Measurements from ENCODE around the gene MSI1. TPM values are rescaled to one million over a fixed set of nuclear protein-coding genes. Genes with fewer than 3 reads are reported as not detected.

Gene MSI1
- total RNA-seq, 1 donor from 2014 or later: 229 TPM

- no peak overlapping the region for H3K4me3 Mint-ChIP-seq
- no peaks in the 10 kb centered on the region for H3K27me3 Mint-ChIP-seq (ENCODE audit: low read depth)
- H3K36me3 Mint-ChIP-seq (ENCODE audit: low read depth): no peaks in the 10 kb centered on the region
- no peak for DNase-seq (ENCODE audit: low read depth, low spot score)
- no peak for TF ChIP-seq CTCF (conservative IDR thresholded peaks at IDR 0.05)
- H3K4me1 Mint-ChIP-seq: peaks cover 11% of the 10 kb centered on the region
- H3K9me3 Mint-ChIP-seq: no peaks in the 10 kb centered on the region
- no peak overlapping the region for H3K27ac Mint-ChIP-seq (ENCODE audit: unreplicated experiment)
Measured at GRCh38 chr12:120381752-120382419, 12.9 kb upstream of the MSI1 start.

- peaks cover 17% of the 10 kb centered on the region for H3K4me1 Mint-ChIP-seq
- DNase-seq (ENCODE audit: low read depth, low spot score): no peak
- H3K27me3 Mint-ChIP-seq (ENCODE audit: low read depth): no peaks in the 10 kb centered on the region
- H3K4me3 Mint-ChIP-seq: no peak overlapping the region
- no peaks in the 10 kb centered on the region for H3K36me3 Mint-ChIP-seq (ENCODE audit: low read depth)
- H3K9me3 Mint-ChIP-seq: no peaks in the 10 kb centered on the region
- H3K27ac Mint-ChIP-seq (ENCODE audit: unreplicated experiment): no peak overlapping the region
- TF ChIP-seq CTCF (conservative IDR thresholded peaks at IDR 0.05): no peak
Measured at GRCh38 chr12:120378036-120378435, 9.1 kb upstream of the MSI1 start.

GRCh38 chr12:120377611-120378010, 8.6 kb upstream of the MSI1 start:
- no peaks in the 10 kb centered on the region for H3K9me3 Mint-ChIP-seq
- no peak overlapping the region for H3K4me3 Mint-ChIP-seq
- no peak for DNase-seq (ENCODE audit: low read depth, low spot score)
- peak overlapping the region; percentile 52 for H3K27ac Mint-ChIP-seq (ENCODE audit: unreplicated experiment)
- H3K36me3 Mint-ChIP-seq (ENCODE audit: low read depth): no peaks in the 10 kb centered on the region
- TF ChIP-seq CTCF (conservative IDR thresholded peaks at IDR 0.05): no peak
- no peaks in the 10 kb centered on the region for H3K27me3 Mint-ChIP-seq (ENCODE audit: low read depth)
- H3K4me1 Mint-ChIP-seq: peaks cover 17% of the 10 kb centered on the region

- Mint-ChIP-seq H3K27ac (ENCODE audit: unreplicated experiment) (no peak overlapping the region), H3K36me3 (ENCODE audit: low read depth) (no peaks in the 10 kb centered on the region), H3K27me3 (ENCODE audit: low read depth) (no peaks in the 10 kb centered on the region), H3K4me3 (no peak overlapping the region), H3K4me1 (peaks cover 17% of the 10 kb centered on the region), H3K9me3 (no peaks in the 10 kb centered on the region)
- no peak for DNase-seq (ENCODE audit: low read depth, low spot score)
- TF ChIP-seq CTCF (conservative IDR thresholded peaks at IDR 0.05): no peak
Measured at GRCh38 chr12:120376934-120377572, 8.1 kb upstream of the MSI1 start.

GRCh38 chr12:120376416-120376815, 7.5 kb upstream of the MSI1 start:
- H3K27ac Mint-ChIP-seq (ENCODE audit: unreplicated experiment): no peak overlapping the region
- DNase-seq (ENCODE audit: low read depth, low spot score): no peak
- no peak overlapping the region for H3K4me3 Mint-ChIP-seq
- H3K36me3 Mint-ChIP-seq (ENCODE audit: low read depth): no peaks in the 10 kb centered on the region
- H3K4me1 Mint-ChIP-seq: peaks cover 13% of the 10 kb centered on the region
- no peak for TF ChIP-seq CTCF (conservative IDR thresholded peaks at IDR 0.05)
- H3K9me3 Mint-ChIP-seq: no peaks in the 10 kb centered on the region
- no peaks in the 10 kb centered on the region for H3K27me3 Mint-ChIP-seq (ENCODE audit: low read depth)

All from neural crest cell (in vitro differentiated cells).